B cell (primary cell): ENCODE results near the gene ANGPTL8. TPM values are rescaled to one million over a fixed set of nuclear protein-coding genes. Genes with fewer than 3 reads are reported as not detected.

Experiments used
- ATAC-seq: fragments of 200-7000 bp; cut with Tn5 transposase; one replicate; pipeline ENCODE4 v1.10.0; 2021; ENCODE audit warnings: low read depth, mild to moderate bottlenecking, moderate number of reproducible peaks, moderate library complexity
- CTCF ChIA-PET: fragments of 350-600 bp; sonication (Branson Sonifier 250); formaldehyde crosslinking; loops from one replicate; lab custom pipeline; 2021; ENCODE audit warnings: antibody characterized with exemption, inconsistent platforms; lab: Charles Lee
- POLR2A ChIA-PET: fragments of 350-600 bp; sonication (Branson Sonifier 250); formaldehyde crosslinking; loops from one replicate; lab custom pipeline; 2021; ENCODE audit warnings: antibody characterized with exemption; lab: Charles Lee
- DNase-seq: peaks from one replicate; pipeline ENCODE4 v3.0.0; 2013
- H2AFZ ChIP-seq: 2 replicates; pipeline ENCODE4 v1.6.1; 2012; ENCODE audit warnings: mild to moderate bottlenecking, low read depth, low read length; ENCODE audit not compliant: insufficient read depth, poor library complexity, severe bottlenecking
- H3K27ac ChIP-seq, 2 donors: 1 replicate in 1 of 2; 2 replicates in 1 of 2; pipeline ENCODE4 v1.5.1; 2012 to 2013; ENCODE audit warnings: low read length in 2 of 2, mild to moderate bottlenecking in 2 of 2, moderate library complexity in 1 of 2
- H3K27me3 ChIP-seq, 4 experiments: fragments of 200-600 bp in 1 of 4; sonication (generic) in 1 of 4; replicated peaks in 1 of 4; 1 replicate in 2 of 4; 2 replicates in 2 of 4; pipeline versions ENCODE4 v1.6.1 to v1.7.0; 2013 to 2016; ENCODE audit warnings: low read length in 3 of 4, mild to moderate bottlenecking in 2 of 4, mixed read lengths in 1 of 4, moderate library complexity in 1 of 4; ENCODE audit not compliant: insufficient read depth in 4 of 4, control insufficient read depth in 3 of 4; ENCODE audit errors: control extremely low read depth in 1 of 4
- H3K36me3 ChIP-seq, 2 experiments: replicated peaks in 1 of 2; 1 replicate in 1 of 2; 2 replicates in 1 of 2; pipeline versions ENCODE4 v1.6.1 to v1.7.1; 2013; ENCODE audit warnings: low read length in 1 of 2; ENCODE audit not compliant: insufficient read depth in 2 of 2, control insufficient read depth in 1 of 2; ENCODE audit errors: control extremely low read depth in 1 of 2, extremely low read depth in 1 of 2
- H3K4me1 ChIP-seq, 2 donors: fragments of 200-600 bp in 1 of 2; sonication (generic) in 1 of 2; 1 replicate in 1 of 2; 2 replicates in 1 of 2; pipeline versions ENCODE4 v1.5.1 to v1.6.1; 2013 to 2017; ENCODE audit warnings: low read length in 2 of 2; ENCODE audit not compliant: control insufficient read depth in 2 of 2, insufficient read depth in 2 of 2
- H3K4me2 ChIP-seq: replicated peaks from 2 replicates; pipeline ENCODE3; 2012; ENCODE audit warnings: mild to moderate bottlenecking, low read depth, low read length; ENCODE audit not compliant: poor library complexity, severe bottlenecking
- H3K4me3 ChIP-seq, 5 experiments: fragments of 200-600 bp in 1 of 5; sonication (generic) in 1 of 5; 1 replicate in 3 of 5; 2 replicates in 2 of 5; pipeline versions ENCODE4 v1.5.1 to v1.7.0; 2011 to 2016; ENCODE audit warnings: low read length in 4 of 5, mild to moderate bottlenecking in 4 of 5, low read depth in 2 of 5, control low read depth in 1 of 5, moderate library complexity in 1 of 5; ENCODE audit not compliant: insufficient read depth in 1 of 5; ENCODE audit errors: control extremely low read depth in 1 of 5, extremely low read depth in 1 of 5
- H3K79me2 ChIP-seq: fragments of 200-600 bp; sonication (generic); one replicate; pipeline ENCODE4 v1.6.0; 2016; ENCODE audit warnings: low read length; ENCODE audit not compliant: control insufficient read depth, insufficient read depth
- H3K9ac ChIP-seq: fragments of 200-600 bp; sonication (generic); 2 replicates; pipeline ENCODE4 v1.6.1; 2017; ENCODE audit warnings: mild to moderate bottlenecking, low read length, moderate library complexity
- H3K9me3 ChIP-seq, 3 donors: one replicate each; pipeline versions ENCODE4 v1.6.1 to v1.7.1; 2013; ENCODE audit warnings: low read length in 2 of 3; ENCODE audit not compliant: control insufficient read depth in 2 of 3, insufficient read depth in 1 of 3; ENCODE audit errors: control extremely low read depth in 1 of 3
- H4K20me1 ChIP-seq: 2 replicates; pipeline ENCODE4 v1.6.0; 2012; ENCODE audit warnings: mild to moderate bottlenecking, low read length; ENCODE audit not compliant: insufficient read depth, control insufficient read depth, poor library complexity, severe bottlenecking
- H3K27ac Mint-ChIP-seq: one replicate; pipeline ENCODE4 v1.8.0; 2021; ENCODE audit warnings: mixed read lengths
- H3K27me3 Mint-ChIP-seq: one replicate; pipeline ENCODE4 v1.8.0; 2021; ENCODE audit warnings: mixed read lengths
- H3K4me1 Mint-ChIP-seq: one replicate; pipeline ENCODE4 v1.8.0; 2021; ENCODE audit warnings: mixed read lengths
- H3K4me3 Mint-ChIP-seq: one replicate; pipeline ENCODE4 v1.8.0; 2021; ENCODE audit warnings: mixed read lengths
- H3K9me3 Mint-ChIP-seq: one replicate; pipeline ENCODE4 v1.8.0; 2022; ENCODE audit warnings: mixed read lengths; ENCODE audit not compliant: insufficient read depth
- CTCF ChIP-seq: fragments of 200-600 bp; IDR thresholded peaks from one replicate; pipeline ENCODE4 v1.8.0; 2022; ENCODE audit warnings: antibody characterized with exemption, mild to moderate bottlenecking
- EZH2 ChIP-seq: IDR thresholded peaks from 2 replicates; pipeline ENCODE4 v1.6.1; 2012; ENCODE audit warnings: borderline replicate concordance, low read depth, mild to moderate bottlenecking, moderate library complexity, low read length; ENCODE audit not compliant: insufficient read depth, poor library complexity, severe bottlenecking
- WGBS: methylation state at CpG from one replicate; pipeline ENCODE4 v1.1.5; 2013; ENCODE audit warnings: missing lambda C conversion rate; ENCODE audit not compliant: insufficient coverage; 5-methylcytosine and 5-hydroxymethylcytosine counted together
- intact Hi-C: fragments of 100-400 bp; cut with micrococcal nuclease; formaldehyde crosslinking; loops from one replicate; pipeline ENCODE4 v1.10.0; 2022
- polyA plus RNA-seq: library from polyadenylated mRNA; depleted of rRNA; stranded (reverse); fragments of >200 nt; gene quantifications from 2 replicates; pipeline ENCODE4 v1.2.3, GENCODE V29; 2012
- total RNA-seq, 2 donors: library from RNA; stranded (reverse); fragments of 120-200 nt in 1 of 2; gene quantifications; 1 replicate in 1 of 2; 2 replicates in 1 of 2; pipeline versions ENCODE4 v1.2.3 to v1.2.4, GENCODE V29; 2013 to 2022

ANGPTL8 gene
- total and polyA plus RNA-seq, 2 donors (not counting 1 experiment from before 2014, with no cell fraction given), result not detected

- POLR2A ChIA-PET, result no interaction called here
- no peaks in the 10 kb centered on the region for H3K9me3 Mint-ChIP-seq
- intact Hi-C loops, result no loop called here
These were observed 26.4 kb downstream of the ANGPTL8 start for GRCh38 chr19:11265785-11266236.

More at GRCh38 chr19:11265785-11266236, 26.4 kb downstream of the ANGPTL8 start:
- Mint-ChIP-seq H3K27me3 (peaks cover 17% of the 10 kb centered on the region), H3K27ac (no peak overlapping the region), H3K4me1 (peaks cover 3% of the 10 kb centered on the region), H3K4me3 (no peak overlapping the region)
- peaks cover 0 to 5% (median 0%) of the 10 kb centered on the region in 3 donors for H3K9me3 ChIP-seq
- no peaks in the 10 kb centered on the region for H3K36me3 ChIP-seq
- no peak for DNase-seq
- H4K20me1 ChIP-seq, result no peaks in the 10 kb centered on the region
- no peak overlapping the region for H2AFZ ChIP-seq
- WGBS, result 82% methylated on average over 11 of the region's 11 CpGs
- no peaks in the 10 kb centered on the region for H3K79me2 ChIP-seq
- H3K4me3 ChIP-seq, result no peak overlapping the region
- peaks cover 0 to 18% (median 3%) of the 10 kb centered on the region in 4 experiments for H3K27me3 ChIP-seq
- ATAC-seq, result no peak
- TF ChIP-seq CTCF (no peak), EZH2 (no peak)
- H3K4me1 ChIP-seq, result peaks cover 7 to 13% of the 10 kb centered on the region in 2 donors
- H3K27ac ChIP-seq, result no peak overlapping the region
- H3K9ac ChIP-seq, result no peak overlapping the region
- CTCF ChIA-PET, result no interaction called here
- H3K4me2 ChIP-seq, result no peak overlapping the region
